ENCODE measurements around the gene LBR.

LBR gene

GRCh38 chr1:225442123-225442505 lies 14.3 kb upstream of the LBR start:
- DNase-seq, result no peak

GRCh38 chr1:225441314-225442122 lies 13.7 kb upstream of the LBR start:
- no peak for DNase-seq

GRCh38 chr1:225440380-225441221 lies 12.8 kb upstream of the LBR start:
- no peak for DNase-seq

GRCh38 chr1:225437710-225438437 lies 10.0 kb upstream of the LBR start:
- no peak for DNase-seq

- no peak for DNase-seq
Measured at GRCh38 chr1:225435957-225436392, 8.1 kb upstream of the LBR start.

- DNase-seq, result no peak
Measured at GRCh38 chr1:225435487-225435886, 7.6 kb upstream of the LBR start.

- no peak for DNase-seq
Measured at GRCh38 chr1:225435076-225435475, 7.2 kb upstream of the LBR start.

GRCh38 chr1:225434046-225434445 lies 6.2 kb upstream of the LBR start:
- DNase-seq, result no peak

- DNase-seq, result no peak
Measured at GRCh38 chr1:225431081-225431863, 3.4 kb upstream of the LBR start.

GRCh38 chr1:225430301-225430700 lies 2.5 kb upstream of the LBR start:
- no peak for DNase-seq

GRCh38 chr1:225428881-225429455 lies 1.1 kb upstream of the LBR start:
- no peak for DNase-seq

- peak; percentile 98 for DNase-seq
Measured at GRCh38 chr1:225428068-225428880, 436 bp upstream of the LBR start.

GRCh38 chr1:225426395-225427234 lies 1.2 kb downstream of the LBR start:
- no peak for DNase-seq

- DNase-seq, result no peak
Measured at GRCh38 chr1:225425201-225425786, 2.5 kb downstream of the LBR start.

GRCh38 chr1:225424562-225425200 lies 3.2 kb downstream of the LBR start:
- no peak for DNase-seq

- DNase-seq, result no peak
Measured at GRCh38 chr1:225423518-225423855, 4.4 kb downstream of the LBR start.

- DNase-seq, result no peak
Measured at GRCh38 chr1:225422795-225423517, 4.9 kb downstream of the LBR start.

- DNase-seq, result no peak
Measured at GRCh38 chr1:225422031-225422605, 5.7 kb downstream of the LBR start.

Data from NCI-H774 (cell line).